Fibroblast of skin of right biceps (primary cell): Measurements from ENCODE around the gene GNPDA1.

Experiments
- DNase-seq: peaks from one replicate; pipeline ENCODE4 v3.0.0-alpha.2; 2013

Gene GNPDA1

GRCh38 chr5:142020122-142020659, 7.4 kb upstream of the GNPDA1 start:
- no peak for DNase-seq

DNA sequence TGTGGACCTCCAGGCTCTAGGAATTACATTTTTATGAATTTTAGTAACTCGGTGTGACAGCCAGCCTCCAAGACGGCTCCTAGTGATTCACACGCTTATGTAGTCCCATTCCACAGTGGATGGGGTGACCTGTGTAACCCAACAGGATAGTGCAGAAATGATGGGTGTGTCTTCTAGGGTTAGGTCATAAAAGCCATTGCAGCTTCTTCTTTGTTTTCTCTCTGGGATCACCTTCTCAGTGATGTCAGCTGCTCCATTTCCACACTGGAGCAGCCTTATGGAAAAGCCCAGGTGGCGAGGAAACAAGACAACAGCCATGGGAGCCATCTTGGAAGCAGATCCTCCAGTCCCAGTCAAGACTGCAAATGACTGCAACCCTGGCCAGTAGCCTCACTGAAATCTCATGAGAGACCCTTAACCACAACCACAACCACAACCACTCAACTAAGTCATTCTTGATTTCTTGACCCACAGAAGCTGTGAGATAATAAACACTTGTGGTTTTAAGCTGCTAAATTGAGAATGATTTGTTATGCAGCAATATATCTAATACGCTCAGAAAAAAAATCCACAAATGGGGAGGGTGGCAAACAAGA, 5.1 kb upstream of the GNPDA1 start:
- peak; percentile 75 for DNase-seq

GRCh38 chr5:142016556-142016955, 3.7 kb upstream of the GNPDA1 start:
- DNase-seq, result no peak

DNA sequence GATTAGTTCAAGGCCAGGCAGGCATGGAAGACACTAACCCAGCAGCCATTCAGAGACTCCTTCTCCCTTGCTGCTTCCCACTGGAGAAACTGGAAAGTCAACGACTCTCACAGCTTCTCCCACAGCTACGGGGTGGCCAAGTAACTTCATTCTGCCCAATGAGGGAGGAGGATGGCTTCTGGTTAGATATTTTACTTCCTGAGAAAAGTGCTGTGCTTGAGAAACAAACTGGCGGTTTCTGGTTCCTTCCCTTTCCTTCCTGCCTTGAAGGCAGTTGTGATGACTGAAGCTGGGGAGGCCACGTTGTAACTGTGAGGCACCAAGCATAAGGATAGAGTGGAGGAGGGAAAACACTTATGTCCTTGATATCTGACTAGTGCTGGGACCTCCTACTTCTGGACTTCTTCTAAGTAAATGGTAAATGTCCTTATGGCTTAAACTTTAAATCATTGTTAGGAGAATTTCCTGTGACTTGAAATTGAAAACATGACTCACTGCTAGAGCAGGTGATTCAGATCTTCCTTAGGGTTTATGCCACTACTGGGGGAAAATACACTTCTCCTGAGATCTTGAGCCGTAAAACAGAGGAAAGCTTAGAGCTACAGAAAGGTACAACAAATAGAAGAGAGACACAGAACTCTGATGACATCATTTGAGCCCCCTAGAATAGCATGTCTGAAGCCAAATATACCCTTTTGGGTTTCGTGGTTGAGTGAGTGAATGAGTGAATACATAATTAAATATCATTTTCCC, 3.1 kb upstream of the GNPDA1 start:
- DNase-seq, result peak; percentile 48

DNA sequence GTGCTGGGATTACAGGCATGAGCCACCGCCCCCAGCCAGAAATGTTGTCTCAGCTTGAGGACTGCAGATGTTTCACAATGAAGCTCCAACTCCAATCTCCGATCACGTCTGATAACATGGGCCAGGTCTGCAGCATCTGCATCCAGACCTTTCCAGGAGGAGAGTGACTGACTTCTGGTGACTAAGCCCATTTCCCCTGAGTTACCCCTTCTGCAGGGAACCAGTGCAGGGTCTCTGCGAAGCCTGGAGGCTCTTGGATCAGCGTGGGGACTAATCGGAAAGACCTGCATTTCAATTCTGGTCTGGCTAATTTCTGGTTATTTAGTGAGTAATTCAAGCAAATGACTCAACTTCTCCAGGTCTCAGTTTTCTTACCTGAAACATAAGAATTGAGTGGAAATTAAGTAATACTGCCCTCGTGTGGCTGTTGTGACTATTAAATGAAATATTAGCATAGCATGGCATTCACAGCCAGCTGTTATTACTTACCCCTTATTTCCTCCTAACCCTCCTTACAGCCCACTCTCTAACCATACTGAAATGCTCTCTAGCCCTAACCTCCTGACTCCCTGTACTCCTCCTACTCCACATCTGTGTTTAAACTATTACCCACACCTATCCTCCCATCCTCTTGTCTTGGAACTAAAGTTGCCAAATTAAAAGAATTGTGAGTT, 2.2 kb upstream of the GNPDA1 start:
- DNase-seq, result peak; percentile 57

- peak; percentile 42 for DNase-seq
These were observed 1.1 kb upstream of the GNPDA1 start for GRCh38 chr5:142013734-142014521.

- peak; percentile 21 for DNase-seq
These were observed 541 bp downstream of the GNPDA1 start for GRCh38 chr5:142012186-142012785.

DNA sequence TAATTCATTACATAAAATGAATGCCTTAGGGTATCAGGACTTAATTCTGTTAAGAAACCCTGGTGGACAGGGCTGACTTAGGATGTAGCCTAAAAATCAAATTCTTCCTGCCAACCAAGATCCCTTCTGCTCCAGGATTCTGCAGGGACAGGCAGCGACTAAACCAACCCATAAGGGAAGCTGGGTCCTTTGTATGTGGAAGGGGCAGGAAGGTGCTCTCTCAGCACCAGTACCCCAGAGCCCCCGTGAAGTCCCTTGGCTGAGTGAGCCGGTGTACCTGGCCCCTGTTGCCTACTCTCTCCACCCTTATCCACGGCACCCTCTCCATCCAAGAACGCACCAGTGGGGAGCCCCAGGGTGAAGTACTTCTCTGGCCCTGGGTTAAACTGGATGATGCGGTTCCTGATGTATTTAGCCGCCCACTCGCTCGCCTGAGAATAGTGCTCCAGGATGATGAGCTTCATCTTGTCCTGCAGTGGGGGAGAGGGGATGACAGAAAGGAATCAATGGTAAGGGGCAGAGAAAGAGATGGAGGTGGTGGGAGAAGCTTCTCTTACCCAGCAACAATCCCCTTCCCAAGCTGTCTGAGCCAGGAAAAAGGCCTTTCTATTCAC, 1.1 kb downstream of the GNPDA1 start:
- DNase-seq, result no peak

GRCh38 chr5:142009886-142010285, 2.9 kb downstream of the GNPDA1 start:
- no peak for DNase-seq

DNA sequence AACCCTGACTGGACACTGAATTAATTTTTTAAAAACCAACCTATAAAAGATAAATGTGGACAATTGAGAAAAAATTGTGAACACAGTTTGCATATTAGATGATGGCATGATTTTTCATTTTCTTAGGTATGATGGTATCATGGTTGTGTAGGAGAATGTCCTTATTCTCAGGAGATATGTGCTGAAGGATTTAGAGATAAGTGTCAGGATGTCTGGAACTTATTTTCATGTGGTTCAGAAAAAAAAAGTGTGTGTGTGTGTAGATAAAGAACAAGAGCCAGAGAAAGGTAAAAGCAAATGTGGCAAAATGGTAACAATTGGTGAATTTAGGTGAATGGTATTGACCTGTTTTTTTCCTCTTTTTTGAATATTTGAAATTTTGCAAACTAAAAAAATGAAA, 4.0 kb downstream of the GNPDA1 start:
- DNase-seq, result no peak

GRCh38 chr5:142007237-142007544, 5.6 kb downstream of the GNPDA1 start:
- DNase-seq, result no peak

GRCh38 chr5:142006363-142007236, 6.2 kb downstream of the GNPDA1 start:
- DNase-seq, result no peak

GRCh38 chr5:142003266-142003800, 9.5 kb downstream of the GNPDA1 start:
- DNase-seq, result no peak

- peak; percentile 11 for DNase-seq
These were observed 11.9 kb downstream of the GNPDA1 start for GRCh38 chr5:142000704-142001484.

DNA sequence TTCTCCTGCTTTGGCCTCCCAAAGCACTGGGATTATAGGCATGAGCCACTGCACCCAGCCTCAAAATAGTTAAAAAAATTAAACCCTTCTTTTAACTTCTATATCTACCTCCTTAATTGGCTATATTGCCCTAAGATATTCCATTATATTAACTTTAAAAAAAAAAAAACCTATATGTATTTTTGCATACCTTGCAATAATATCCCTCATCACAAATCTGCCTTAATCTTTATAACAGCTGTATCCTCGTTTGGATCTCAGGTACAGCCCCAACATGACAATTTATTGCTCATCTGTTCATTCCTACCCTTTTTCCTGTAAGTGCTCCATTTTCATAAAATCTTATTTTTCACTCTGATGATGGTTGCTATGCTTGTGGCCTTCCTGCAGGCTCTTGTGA, 12.7 kb downstream of the GNPDA1 start:
- no peak for DNase-seq

DNA sequence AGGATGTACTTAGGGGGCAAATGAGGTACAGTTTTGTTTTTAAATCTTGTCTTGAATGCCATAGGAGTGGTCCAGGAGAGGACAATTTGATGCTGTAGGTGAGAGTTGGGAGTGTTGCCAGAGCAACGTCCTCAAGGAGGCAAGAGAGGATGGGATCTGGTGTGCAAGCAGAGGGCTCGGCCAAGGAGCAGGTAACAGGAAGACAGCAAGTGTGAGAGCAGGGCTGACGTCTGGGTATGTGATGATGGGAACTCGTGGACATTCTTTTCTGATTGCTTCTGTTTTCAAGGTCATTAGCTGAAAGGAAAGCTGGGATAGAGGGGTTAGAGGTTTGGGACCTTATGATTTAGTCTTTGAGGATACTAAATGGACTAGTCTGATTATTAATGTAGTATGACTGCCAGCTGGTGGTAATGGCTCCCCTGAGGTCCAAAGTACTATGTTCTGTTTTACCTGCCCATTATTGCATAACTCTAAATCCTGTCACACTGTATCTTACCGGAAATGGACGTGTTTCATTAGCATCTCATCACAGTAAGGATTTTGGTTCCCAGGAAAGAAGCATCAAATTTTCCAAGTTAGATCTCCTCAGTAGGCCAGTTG, 15.4 kb downstream of the GNPDA1 start:
- DNase-seq, result no peak

- DNase-seq, result no peak
These were observed 17.2 kb downstream of the GNPDA1 start for GRCh38 chr5:141995656-141996055.

- DNase-seq, result no peak
These were observed 18.2 kb downstream of the GNPDA1 start for GRCh38 chr5:141994511-141995136.

DNA sequence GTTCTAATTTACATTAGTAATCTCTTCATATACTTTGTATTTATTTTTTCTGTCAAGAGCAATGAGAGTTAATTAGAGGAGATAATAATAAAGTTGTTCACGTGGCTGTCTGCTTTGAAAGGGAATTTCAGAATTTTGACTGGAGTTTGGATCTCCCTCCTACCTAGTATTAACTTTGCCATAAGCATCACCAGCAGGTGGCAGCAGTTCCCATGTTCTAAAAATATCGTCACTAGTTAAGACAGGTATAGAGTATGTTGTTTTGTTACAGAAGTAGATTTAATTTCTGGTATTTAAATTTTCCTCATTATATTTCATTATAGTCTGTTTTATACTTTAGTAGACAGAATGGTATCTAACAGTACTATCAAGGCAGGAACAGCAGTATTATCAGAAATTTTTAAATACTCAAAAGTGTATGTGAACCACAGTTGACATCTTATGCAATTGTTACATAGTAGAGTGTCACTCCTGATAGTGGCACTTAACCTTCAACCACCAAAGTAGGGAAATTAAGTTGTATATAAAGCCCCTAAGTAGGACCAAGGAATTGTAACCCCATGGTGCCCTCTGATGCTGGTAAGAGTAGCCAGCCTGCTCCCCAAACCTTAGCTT, 20.4 kb downstream of the GNPDA1 start:
- DNase-seq, result peak; percentile 56
